CD4-positive, alpha-beta T cell treated with Interleukin-4 for 4 hours (primary cell): Measurements from ENCODE around the gene PID1.

ENCODE experiments used
- DNase-seq: peaks from one replicate; pipeline ENCODE4 v3.0.0-alpha.2; 2020

The PID1 gene

DNA sequence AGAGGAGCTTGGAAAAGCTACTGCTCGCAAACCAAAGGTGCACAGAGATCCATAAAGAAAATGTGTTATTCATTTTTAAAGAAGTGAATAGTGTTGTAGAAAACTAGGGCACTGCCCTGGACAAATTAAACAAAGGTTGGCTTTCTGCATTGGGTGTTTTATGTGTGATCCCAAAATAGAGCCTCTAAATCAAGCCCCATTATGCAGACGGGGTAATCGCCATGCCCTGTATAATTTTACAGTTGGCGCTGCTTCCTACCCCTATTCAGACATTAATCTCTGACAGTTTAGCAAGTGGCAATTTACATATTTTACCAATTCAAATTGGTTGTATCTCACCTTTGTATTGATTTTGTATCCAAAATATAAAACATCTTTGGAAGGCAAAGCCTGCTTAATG, 109.1 kb downstream of the PID1 start:
- no peak for DNase-seq

DNA sequence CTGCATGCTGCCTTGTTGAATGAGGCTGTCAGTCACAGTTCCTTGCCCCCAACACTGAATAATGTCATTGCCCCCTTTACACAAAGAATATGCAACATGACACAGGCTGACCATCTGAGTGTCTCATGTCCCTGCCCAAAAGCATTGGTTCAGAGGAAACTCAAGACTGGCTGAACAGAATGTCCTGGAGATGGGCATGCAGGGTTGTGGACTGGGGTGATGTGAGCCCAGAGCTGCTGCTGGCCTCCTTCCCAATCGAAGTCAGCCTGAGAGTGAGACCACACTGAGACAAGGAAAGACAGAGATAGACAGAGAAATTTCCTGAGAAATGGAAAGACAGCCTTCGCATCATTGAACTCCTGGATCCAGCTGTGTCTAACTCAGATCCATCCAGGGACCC, 110.1 kb downstream of the PID1 start:
- no peak for DNase-seq

DNA sequence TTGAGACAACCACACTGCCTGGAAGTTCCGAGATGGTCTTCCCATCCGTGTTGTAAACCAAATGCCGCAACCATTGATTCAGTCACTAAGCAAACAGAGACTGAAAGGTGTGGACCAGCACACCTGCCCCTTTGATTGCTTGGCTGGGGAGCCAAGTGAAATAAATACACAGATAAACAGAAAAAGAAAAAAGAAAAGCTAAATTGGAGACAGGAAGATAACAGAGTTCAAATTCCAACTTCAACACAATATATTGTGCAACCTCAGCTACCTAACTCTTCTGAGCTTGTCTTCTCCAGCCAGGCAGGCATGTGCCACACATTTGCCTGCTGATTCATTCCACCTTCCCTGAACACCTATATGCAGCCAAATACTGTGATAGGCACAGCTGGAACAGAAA, 110.9 kb downstream of the PID1 start:
- no peak for DNase-seq

DNA sequence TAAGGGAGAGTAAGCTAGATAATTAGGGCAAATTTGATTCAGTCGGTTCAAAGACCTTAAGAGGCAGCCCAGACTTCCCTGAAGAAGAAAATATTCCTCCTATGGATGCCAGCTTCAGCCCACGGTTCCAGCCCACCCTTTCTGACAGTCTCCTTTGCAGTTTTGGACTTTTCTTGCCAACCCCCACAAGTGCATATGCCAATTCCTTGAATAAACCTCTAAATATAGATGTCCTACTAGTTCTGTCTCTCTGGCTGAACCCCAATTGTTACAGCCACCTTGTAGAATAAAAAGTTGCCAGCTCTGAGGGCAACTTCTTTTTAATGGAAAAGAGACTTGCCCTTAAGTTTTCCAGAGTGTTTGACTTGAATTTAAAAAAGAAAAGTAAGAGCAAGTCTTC, 111.7 kb downstream of the PID1 start:
- DNase-seq, result no peak

DNA sequence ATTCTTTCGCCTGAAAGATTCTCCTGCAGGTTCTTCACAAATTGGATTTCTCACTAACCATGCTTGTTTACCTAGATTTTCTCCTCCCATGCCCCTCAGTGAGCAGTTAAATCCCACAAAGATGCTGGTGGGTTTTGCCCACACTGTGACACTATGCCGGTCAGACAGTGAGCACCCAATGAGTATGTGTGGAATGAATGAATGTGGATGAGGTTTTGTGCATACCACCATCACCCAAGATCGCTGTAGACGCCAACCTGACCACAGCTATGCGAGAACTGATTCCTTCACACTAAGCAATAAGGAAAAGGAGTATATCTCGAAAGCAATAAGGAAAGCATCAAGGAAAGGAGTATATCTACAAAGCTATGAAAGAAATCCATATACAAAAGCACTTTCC, 116.7 kb downstream of the PID1 start:
- DNase-seq, result no peak

DNA sequence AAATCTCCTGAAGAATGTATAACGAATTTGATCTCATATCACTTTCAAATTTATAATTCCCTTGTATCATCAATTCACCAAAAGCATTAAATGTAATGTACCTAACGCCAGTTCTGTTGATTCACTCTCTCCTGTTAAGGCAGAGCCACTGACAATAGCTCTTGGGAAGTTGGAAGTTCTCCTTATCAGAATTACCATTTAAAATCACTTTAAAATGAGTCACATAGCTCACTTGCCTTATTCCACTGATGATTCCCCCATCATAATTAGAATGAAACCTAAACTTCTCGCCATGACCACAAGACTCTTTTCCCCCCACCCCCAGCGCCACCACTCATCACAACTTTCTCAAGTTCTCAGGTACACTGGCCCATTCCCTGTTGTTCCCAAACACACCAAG, 117.1 kb downstream of the PID1 start:
- DNase-seq, result no peak

DNA sequence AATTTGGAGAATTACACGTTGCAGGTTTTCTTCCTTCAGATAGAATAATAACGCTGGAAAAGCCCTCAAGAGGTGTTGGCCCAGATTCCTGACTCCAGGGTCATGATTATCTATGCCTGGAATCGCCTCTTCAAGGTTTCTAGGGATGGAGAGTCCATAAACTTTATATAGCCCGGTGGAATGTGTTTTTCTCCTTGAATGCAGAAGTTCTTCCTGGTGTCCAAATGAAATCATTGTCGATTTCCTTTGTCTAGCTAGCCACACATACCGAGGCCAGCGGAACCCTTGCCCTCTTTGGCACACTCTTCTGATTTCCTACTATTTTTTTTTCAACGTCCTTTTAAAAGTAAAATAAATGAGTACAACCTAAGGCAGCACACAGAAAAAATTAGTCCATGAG, 117.8 kb downstream of the PID1 start:
- no peak for DNase-seq

DNA sequence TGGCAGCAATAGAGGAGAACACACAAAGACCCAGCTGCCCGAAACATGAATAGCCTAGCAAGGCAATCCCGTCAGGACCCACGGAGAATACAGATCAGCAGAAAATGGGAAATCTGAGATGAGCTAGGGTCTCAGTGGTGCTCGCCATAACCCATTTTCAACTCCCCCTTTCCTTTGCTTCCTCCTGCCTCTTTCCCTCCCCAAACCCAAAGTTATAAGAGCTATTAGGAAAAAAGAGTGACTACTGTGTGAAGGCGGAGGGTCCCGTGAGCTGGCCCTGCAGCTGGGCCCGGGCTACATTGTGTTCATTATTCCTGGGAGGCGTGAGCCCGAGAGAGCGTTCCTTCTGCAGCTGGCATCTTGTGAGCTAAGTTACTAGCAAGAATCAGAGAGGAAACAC, 118.4 kb downstream of the PID1 start:
- no peak for DNase-seq

DNA sequence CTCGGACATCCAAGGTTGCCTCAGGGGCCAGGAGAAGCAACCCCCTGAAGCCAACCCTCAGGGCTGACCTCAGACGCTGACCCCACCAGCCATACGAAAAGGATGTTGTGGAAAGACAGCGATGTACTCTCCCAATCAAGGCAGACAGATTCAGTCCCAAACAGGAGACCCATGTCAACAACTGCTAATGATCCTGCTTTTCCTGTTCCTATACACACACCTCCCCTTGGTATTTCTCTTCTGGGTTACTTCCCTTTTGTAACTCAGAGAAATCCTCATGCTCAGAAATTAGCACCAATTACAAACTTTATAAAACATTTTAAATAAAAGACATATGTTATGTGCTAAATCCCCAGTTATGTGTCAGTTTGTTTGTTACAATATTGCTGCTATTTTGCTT, 120.8 kb downstream of the PID1 start:
- DNase-seq, result no peak

DNA sequence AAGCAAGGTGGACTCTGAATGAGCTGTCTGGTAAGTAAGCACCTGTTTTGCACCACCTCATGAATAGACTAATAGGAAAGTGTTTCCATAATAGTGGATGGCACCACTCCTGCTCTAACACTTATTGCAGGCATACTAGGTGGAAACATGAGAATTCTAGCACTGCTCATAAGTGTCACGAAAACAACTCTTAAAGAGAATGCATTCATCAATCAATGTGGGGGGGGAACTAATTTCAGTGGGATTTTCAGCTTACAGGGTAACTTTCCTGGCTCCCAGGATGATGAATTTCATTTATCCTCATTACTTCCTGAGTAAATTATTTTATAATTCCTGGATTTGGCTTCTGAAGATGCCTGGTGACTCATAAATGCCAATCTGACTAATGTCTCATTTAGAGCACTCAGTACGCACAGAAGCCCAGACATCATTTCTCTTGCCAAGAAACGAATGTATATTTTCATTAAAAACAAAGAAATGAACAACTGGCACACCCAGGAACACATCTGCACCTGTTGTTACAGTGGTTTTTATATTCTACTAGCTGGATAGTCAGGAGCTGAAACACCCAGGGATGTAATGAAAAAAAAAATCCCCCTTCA, 129.6 kb downstream of the PID1 start:
- DNase-seq, result no peak

DNA sequence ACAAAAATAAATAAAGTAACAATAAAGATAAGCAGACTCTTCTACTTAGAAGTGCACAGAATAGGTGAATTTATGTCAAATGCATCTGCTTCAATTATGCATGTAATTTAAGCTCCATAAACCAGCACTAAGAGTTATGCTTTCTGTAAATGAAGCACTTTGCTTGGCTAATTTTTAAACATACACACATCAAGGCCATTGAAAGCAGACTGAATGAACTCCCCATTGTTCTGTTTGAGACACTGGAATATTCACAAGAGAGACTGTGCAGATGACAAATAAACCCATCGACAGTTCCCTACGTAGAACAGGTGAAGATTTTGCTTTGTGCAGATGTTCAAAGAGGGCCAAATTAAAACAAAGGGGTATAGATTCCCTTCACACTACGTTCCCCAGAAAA, 133.4 kb downstream of the PID1 start:
- DNase-seq, result no peak

DNA sequence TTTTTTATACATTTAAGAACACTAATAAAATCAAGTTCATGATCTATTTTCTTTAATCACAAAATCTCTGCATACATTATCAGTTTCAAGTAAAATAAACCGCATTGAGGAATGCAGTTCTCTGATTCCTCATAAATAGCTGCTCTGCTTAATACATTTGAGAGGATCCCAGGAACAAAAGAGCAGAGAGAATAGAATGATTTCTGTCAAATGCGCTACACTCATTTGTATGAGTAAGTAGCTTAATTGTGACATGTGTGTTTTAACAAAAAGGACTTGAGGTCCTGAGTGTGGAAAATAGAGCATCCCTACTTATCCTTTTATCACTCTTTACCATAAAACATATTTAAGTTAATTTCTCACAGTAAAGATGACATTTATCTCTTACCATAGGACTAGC, 134.0 kb downstream of the PID1 start:
- DNase-seq, result no peak

DNA sequence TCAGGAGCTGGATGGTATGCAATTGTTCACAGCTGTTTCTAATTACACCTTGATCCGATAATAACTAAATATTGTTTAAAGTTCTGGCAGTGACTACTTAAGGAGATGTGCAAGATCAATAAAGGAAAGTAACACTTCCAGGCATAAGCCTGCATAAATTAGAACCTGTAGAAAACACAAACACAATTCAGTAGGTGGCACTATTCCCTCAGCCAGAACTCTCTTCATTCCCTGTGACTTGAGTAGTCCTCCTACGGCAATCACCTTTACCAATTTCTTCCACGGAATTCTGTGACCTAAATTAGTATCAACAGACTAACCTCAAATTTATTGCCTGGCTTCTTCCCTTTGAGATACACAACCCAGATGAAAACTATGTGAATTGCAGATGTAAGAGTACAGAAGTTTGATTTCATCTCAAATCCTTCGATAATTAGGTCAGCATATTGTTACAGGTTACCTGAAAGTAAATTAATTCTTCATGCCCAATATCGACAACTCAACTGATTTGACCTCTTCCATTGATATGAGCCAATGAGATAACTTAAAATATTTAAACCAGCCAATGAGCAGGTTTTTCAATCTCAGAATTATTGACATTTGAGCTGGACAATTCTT, 137.8 kb downstream of the PID1 start:
- DNase-seq, result no peak

DNA sequence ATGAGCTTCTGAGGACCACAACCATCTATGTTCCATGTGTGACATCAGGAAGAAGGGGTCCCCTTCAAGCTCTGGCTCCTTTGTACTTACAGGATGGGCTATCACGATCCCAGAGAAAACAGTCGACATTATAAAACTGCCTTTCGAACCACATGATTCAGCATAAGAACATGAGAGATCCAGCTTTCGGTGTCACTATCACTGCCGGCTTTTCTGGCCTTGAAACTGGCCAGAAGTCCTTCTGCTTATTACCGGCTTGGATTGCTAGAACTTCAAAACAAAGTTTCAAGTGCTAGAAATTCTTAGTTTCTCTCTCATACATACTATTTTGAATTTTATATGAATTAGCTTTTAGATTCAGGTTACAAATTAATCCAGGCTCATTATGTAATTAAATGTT, 138.9 kb downstream of the PID1 start:
- no peak for DNase-seq

DNA sequence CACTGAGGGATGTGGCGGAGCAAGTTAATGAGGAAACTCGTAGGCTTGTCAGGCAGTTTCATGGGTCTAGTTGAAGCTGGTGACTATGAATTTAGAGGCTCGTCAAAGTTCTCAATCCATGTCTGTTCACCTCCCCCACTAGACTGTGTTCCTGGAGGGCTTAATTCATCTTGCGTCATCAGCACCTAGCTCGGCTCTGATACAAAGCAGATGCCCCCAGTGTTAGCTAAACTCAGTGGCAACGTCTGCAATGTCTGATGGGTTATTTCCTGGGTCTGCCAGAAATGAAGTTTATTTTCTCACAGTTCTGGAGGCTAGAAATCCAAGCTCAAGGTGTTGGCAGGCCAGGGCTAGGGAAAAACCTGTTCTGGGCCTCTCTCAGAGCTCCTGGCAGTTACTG, 140.6 kb downstream of the PID1 start:
- no peak for DNase-seq

DNA sequence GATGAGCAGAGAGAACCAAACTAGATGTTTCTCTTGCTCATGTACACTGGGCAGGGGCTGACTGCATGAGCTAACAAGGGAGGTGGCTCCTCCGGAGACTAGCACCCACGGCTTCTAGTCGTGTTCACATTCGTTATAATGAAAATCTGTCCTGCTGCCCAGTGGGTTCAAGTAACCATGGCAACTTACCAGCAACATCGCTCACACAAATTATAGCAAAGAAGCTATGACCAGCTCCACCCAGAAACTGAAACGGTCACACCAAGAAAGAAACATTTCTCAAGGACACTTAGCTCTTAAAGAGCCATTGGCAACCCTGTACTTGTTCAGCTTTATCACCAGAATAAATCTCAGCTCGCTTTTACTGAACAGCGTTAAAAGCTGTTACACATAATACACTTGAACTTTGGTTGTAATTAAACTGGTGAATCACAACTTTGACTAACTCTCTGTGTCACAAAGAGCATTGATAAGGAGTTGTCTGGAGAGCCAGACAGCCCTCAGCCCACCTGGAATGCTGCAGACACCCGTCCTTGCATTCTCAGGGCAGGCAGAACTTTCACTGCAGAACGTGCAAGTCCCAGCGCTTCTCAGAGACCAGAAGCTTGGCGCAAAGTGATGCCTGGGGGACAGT, 141.2 kb downstream of the PID1 start:
- DNase-seq, result no peak

DNA sequence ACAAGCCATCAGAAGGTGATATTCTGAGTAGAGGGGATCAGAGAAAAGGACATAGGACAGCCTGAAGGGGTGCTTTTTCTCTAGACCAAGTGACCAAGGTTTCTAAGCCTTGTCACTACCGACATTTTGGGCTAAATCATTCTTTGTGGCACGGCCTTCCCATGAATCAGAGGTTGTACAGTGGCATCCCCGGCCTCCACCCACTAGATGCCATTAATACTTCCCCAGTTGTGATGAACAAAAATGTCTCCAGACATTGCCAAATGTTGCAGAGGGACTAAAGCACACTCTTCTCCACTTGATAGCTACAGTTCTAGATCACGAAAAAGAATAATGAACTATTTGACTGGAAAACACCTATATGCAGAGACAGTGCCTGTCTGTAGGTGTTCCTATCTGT, 143.6 kb downstream of the PID1 start:
- DNase-seq, result no peak

DNA sequence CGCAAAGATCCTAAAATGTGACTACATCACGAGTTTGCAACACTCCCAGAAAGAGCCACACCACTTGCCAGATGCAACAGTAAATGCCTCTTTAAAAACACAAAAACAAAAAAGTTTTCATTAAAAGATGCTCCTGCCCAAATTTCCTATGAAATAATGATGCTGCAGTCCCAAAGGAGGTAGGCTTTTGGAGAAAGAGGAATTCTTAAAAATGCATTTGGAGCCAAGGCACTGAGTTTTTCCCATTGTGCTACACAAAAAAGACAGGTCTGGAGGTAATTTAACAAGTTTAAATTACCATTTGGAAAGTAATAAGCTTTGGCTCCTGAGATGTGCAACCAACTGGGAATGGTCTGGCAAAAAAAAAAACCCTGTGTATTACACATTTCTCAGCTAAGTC, 145.0 kb downstream of the PID1 start:
- no peak for DNase-seq

DNA sequence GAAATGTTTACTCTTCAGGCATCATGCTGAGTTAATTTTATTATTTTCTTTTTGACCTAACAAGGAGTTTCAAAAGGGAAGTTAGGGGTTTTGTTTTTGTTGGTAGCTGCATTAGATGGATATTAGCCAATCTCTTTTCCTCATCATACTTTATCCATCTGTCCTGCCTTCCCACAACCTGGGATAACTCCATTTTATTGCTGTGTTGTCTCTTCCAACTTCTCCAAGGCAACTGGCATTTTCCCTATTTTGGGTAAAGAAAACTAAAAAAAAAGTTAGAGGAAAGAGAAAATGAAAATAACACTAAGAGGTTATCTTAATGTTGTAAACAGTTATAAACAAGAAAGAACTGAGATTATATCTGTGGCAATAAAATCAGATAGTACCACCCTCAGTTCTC, 147.0 kb downstream of the PID1 start:
- DNase-seq, result no peak

DNA sequence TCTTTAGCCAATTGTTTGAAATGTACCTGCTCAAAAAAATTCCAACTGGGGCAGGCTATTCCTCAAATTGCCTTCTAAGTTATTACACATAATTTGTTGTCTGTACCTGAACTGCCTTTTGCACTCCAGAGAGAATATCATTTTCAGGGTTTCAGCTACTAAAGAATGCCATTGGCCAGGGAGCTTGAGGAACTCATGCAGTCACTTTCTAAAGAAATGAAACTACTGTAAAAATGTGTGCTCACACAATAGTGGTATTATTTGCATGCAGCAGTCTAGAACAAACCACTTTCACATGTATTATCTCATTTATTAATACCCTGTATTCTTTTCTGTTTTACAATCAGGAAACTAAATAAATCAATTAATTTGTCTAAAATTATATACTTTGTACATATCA, 152.2 kb downstream of the PID1 start:
- DNase-seq, result no peak

DNA sequence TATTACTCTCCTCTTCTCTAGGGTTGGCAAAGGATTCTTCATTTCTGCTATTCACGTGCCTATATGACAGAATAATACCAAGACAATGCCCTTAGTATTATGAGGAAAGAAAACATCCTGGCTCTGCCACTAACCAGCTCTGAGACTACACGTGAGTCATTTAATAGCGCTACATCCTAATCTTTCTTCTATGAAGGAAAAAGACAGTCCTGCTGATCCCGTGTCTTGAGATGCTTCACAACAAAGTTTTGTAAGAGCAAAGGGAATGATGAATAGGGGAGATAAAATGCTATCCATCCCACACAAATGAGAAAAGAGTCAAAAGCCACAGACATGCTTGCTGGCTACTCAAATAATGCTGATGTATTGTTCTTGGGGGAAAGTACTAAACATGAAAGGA, 152.8 kb downstream of the PID1 start:
- no peak for DNase-seq

DNA sequence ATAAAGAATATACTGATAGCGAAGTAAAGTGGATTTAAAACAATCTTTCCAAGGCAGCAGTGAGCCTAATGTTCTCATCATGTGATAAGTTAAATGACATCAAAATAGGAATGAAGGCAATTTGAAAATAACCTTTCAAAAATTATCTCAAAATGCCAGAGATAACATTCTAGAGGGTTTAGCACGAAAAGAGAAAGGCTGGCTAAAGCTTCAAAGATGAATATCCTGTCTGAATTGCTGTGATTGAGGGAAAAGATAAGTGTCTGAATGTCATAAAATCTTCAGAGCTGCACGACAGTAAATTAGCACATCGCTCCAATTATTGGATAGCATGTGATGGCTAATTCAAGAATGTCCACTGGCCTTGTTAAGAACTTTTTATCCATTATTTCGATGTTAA, 159.3 kb downstream of the PID1 start:
- DNase-seq, result no peak

DNA sequence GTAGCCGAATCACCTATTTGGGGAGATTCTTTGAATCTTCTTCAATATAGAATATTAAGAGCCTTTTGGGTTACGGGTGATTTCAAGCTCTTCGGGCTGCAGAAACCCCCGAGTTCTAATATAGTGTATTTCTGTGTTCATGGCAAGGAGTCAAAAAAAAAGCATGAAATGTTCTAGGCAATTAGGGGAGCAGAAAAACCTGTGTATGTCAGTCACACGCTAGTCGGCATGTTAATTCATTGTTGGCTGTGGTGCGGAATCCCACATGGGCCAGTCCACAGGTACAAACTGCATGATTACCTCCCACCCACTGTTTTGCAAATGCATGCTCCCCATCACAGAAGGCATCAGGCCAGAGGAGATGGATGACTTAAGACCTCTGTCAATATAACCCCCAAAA, 161.9 kb downstream of the PID1 start:
- DNase-seq, result no peak

DNA sequence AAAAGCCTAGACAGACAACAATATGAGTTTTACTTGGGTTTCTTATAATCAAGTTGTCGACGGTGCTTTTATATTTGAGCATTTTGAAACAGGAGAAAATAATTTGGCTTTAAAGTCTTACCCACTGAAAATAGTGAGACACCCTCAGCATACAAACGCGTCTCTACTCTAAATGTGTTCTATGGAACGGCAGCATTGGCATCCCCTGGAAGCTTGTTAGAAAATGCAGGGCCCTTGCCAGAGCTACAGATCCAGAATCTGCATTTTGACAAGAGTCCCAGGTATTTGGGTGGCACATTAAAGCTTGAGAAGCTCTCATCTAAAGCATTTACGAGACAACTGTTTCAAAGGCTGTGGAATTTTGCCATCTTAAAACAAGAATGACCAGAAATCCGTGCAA, 163.5 kb downstream of the PID1 start:
- DNase-seq, result no peak

DNA sequence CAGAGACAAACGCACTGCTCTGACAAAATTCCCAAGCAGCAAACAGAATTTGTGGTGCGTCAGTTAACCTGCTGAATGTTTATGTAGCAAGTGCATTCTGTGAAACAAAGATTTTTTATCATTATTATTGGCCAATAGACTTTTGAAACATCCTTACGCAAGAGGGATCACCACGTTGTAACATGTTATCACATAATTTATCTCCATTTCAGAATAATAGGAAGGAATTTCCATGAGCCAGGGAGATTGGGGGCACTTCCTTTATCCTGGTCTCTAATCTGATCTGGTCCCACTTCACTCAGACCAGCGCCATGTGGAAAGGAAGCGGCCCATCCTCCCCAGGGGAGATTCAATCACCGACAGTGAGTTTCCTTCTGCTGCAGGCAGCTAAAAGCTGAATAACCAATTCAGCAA, 166.1 kb downstream of the PID1 start:
- DNase-seq, result no peak
